ENCODE results near the gene S100A13. TPM values are rescaled to one million over a fixed set of nuclear protein-coding genes. Genes with fewer than 3 reads are reported as not detected.
A peak's percentile ranks its signal among the peaks of the same experiment; 100 is the strongest.
"Not testable (repeated sequence)": the region's sequence is repeated elsewhere in the genome, so short reads cannot be mapped to it uniquely, and the experiment has no call there.

Gene S100A13
- total RNA-seq, 1 donor from 2014 or later: 153 TPM

DNA sequence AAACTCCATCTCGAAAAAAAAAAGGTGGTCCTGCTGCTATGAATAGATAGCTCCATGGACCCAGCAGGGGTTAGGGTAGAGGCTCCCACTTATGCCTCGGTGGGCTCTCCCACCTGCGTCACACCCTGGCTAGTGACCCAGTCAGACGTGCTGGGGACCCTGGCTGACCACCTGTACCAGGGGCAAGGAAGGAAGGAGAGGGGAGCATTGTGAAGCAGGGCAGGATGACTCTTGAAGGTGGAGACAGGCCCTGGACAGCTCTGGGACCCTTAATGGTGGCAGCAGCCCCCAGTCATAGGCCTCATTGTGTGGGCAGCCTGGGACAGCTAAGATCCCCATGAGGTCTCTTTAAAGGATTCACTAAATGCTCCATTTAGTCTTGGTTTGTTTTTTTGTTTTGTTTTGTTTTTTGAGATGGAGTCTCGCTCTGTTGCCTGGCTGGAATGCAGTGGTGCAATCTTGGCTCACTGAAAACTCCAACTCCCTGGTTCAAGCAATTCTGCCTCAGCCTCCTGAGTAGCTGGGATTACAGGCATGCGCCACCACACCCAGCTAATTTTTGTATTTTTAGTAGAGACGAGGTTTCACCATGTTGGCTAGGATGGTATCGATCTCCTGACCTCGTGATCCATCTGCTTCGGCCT is 20.8 kb upstream of the S100A13 start:
- DNase-seq (ENCODE audit: low read depth, low spot score): no peak

DNA sequence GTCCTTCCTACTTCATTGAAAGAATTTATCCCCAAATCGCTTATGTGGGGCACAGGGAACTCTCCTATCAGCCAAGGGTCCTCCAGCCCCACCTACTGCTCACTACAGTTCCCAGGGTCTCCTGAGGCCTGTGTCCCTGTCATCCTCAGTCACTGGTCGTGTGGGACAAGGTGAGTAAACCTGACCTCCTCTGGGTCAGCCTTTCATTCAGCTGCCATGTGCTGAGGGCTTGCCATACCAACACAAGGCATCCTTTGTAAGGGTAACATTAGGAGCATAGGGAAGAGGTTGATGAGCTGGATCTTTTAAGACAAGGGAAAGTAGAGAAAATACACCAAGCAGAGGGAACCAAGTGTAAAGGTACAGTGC is 20.0 kb upstream of the S100A13 start:
- DNase-seq (ENCODE audit: low read depth, low spot score): no peak

DNA sequence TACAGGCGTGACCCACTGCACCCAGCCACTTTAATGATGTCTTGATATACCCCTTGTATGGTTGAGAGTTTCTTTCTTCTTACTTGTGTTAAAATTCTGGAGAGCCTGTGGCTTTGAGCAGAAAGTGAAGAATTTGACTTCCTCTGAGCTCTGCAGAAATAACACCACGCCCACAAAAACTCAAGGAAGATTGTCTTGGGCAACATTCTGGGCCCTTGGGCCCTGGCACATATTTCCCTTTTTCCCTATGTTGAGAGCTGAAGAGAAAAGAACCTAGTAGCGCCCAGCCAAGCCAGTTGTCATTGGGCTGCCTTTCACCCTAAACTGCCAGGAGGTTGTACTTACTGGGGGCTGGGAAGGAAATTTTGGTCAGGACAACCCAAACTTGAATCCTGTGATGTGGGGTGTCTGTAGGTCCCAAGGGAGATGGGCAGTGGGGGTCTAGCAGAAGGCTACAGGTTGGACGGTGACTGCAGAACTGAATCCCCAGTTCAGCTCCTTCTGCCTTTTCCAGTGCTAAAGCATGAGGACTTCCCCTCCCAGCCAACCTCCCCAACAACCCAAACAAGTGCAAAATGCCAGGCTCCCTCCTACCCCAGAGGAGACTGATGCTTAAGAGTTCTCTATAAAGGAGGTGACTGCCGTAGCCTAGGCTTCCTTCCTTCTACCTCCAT is 19.5 kb upstream of the S100A13 start:
- DNase-seq (ENCODE audit: low read depth, low spot score): no peak

DNA sequence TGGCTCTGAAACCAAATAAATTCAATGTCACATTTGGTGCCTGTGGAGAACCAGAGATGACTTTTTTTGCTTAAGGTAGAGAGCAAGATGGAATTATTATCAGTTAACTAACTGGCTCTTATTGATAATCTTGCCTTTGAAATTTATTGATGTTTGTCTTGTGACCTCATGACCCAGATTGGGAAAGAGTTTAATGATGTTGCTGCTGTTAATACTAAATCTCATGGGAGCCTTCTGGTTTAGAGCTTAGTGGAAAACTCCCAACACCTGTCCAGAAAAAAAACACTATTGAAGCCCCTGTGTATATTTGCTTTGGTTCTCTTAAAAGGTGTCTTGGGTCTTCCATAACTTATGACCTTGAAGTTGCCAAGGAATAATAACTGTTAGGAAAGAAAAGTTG is 16.5 kb upstream of the S100A13 start:
- DNase-seq (ENCODE audit: low read depth, low spot score): no peak

DNA sequence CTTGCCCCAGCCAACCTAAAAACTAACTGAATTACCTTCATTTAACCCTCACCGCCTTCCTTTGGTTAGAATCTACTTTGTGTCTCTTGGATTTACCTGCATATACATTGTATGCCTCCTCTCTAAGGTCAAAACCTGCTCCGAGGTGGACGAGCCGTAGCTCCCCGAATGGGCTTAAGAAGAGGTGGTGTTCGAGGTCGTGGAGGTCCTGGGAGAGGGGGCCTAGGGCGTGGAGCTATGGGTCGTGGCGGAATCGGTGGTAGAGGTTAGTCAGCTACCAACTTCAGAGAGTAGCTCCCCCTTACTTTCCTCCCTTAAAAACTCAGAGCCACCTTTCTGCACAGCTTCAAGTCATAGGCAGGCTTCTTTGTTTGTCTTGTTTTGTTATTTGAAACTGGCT is 15.8 kb upstream of the S100A13 start:
- DNase-seq (ENCODE audit: low read depth, low spot score): no peak

DNA sequence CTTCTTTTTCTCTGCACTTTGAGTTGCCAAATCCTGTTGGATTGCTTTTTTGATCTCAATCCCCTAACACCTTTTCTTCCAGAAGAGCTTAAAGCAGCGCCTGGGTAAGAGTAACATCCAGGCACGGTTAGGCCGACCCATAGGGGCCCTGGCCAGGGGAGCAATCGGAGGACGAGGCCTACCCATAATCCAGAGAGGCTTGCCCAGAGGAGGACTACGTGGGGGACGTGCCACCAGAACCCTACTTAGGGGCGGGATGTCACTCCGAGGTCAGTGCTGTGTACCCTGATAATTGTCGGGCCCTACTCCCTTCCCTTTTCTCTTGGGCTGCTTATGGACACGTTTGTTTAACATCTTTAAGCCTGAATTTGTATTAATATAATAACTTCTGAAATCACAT is 14.9 kb upstream of the S100A13 start:
- no peak for DNase-seq (ENCODE audit: low read depth, low spot score)

DNA sequence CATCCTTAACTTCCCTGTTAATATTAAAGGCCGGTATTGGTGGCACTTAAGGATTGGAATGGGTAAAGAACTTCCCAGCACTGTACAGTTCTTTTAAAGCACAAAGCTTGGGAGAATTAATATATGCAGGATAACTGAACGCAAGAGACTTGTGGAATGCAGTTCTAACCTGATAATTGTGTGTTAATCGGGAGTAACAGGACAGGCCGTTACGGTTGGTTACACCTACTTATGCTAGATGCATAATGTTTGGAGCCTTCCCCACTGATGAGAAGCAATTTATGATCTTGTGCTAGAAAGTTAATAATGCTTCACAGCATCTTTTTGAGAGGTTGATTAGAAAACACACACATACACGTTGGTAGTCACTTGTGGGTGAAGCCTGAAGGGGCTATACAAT is 13.6 kb upstream of the S100A13 start:
- no peak for DNase-seq (ENCODE audit: low read depth, low spot score)

DNA sequence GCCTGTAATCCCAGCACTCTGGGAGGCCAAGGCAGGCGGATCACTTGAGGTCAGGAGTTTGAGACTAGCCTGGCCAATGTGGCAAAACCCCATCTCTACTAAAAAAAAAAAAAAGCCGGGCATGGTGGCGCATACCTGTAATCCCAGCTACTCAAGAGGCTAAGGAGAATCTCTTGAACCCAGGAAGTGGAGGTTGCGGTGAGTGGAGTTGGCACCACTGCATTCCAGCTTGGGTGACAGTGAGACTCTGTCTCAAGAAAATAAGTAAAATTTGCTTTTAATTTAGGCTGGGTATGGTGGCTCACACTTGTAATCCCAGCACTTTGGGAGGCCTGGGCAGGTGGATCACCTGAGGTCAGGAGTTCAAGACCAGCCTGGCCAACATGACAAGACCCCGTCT is 12.9 kb upstream of the S100A13 start:
- not testable (repeated sequence) for DNase-seq (ENCODE audit: low read depth, low spot score)

DNA sequence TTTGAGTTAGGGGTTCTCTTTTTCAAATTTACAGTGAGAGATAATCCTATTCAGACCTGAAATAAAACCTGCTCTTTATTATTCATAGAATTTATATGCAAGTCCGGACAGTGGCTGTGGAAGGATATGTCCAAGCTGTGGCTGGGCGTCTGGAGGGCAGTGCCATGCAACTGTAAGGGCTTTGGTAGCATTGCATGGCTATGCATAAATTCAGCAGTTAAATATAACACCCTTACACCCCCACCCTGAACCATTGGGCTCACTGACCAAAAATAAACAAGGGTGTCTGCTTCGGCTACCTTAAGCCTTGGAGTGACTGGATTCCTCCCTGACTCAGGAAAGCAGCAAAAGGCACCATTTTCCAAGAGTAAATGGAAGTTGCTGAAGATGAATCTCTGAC is 12.0 kb upstream of the S100A13 start:
- no peak for DNase-seq (ENCODE audit: low read depth, low spot score)

DNA sequence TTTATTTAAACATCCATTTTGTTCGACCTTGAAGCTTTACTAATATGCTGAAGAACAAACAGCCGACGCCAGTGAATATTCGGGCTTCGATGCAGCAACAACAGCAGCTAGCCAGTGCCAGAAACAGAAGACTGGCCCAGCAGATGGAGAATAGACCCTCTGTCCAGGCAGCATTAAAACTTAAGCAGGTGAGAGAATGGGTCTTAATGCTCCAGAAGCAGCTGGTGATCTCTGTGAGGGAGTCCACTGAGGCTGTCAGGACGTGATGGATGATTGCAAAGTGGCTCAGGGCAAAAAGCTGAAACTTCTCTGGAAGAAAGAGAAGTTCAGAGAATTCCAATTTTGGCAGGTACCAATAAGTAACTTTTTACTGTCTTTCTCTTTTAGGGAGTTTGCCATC is 11.0 kb upstream of the S100A13 start:
- no peak for DNase-seq (ENCODE audit: low read depth, low spot score)

DNA sequence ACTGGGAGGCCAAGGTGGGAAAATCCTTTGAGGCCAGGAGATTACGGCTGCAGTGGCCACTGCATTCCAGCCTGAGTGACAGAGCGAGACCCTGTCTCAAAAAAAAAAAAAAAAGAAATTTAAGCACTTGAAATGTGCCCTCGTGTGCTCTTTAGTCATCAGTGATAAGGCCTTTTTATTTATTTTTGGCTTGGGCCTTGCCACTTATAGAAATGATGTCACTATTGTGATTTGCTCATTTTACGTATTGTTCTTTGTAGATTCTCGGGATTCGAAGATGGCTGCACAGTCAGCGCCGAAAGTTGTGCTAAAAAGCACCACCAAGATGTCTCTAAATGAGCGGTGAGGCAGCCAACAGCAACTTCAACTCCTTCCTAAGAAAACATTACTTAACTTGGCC is 9.0 kb upstream of the S100A13 start:
- no peak for DNase-seq (ENCODE audit: low read depth, low spot score)

DNA sequence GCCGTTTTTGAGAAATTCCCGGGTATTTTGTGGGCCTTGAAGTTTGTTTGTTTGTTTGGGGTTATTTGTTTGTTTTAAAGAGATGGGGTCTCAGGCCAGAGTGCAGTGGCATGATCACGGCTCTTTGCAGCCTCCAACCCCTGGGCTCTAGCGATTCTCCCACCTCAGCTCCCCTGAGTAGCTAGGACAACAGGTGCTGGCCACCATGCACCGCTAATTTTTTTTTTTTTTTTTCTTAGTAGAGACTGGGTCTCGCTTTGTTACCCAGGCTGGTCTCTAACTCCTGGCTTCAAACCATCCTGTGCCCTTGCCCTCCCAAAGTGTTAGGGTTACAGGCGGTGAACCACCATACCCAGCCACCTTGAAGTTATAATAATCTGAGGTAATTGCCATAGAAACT is 8.6 kb upstream of the S100A13 start:
- no peak for DNase-seq (ENCODE audit: low read depth, low spot score)

DNA sequence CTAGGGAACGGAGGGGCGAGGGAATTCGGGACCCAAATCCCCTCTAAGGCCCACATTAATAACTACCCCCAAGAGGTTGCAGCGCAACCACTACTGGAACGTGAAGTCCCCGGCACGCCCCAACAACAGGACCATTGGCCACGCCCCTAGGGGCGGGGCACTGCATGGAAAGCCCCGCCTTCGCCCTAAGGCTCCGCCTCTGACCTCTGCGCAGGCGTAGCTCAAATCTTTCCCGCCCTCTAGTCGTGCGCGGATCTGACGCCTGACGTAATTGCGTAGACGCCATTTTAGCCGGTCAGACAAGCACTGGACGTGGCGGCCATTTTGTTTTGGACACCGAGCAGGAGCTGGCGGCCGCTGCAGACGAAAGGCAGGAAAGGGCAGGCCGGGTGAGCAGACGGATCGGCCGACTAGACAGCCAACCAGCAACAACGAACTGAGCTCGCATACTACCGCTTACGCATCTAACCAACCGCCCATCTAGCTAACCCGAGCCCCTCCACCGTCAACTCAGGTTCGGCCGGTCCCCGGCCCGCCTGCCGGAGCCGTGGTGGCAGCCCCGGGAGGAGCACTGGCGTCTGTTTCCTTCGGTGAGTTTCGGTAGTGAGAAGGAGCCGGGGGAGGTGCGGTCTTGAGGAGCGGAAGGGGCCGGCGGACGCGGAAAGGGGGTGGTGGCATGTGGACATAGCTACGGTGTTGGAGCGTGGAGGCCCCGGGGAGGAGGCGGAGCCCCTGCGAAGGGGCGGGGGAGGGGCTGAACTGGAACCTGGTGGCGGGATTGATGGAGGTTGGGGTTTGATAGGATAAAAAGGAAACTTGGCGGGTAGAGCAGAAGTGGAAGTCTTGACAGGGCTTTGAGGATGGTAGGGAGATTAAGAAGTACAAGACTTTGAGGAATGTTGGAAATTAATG is 6.7 kb upstream of the S100A13 start, which contains the start of gene CHTOP:
CHTOP (plus strand) TSS at position 313 of the 912 bp plus-strand sequence. CDS start 2,523 bp downstream, outside the sequence.
- peak; percentile 96 for DNase-seq (ENCODE audit: low read depth, low spot score)

DNA sequence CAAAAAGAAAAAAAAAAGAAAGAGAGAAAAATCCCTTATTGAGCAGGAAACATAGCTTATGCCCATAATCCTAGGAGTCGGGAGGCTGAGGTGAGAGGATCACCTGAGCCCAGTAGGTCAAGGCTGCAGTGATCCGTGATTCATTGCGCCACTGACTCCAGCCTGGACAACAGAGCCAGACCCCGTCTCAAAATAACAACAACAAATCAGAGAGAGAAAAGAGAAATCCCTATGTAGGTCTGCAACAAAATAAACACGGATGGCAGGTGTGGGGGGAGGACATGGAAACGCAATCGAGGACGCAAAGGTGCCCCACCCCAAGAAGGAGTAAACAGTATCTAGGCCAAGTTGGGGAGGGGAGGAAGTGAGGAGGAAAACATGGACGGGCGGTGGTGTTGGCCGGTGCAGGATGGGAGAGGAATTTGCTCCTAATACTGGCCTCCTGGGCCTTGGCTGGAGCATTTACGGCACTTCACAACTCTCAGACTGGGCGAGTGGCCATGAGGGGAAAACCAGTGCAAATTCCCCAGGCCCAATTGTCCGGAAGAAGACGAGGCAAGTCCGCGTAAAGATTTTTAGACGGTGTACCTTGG is 6.0 kb upstream of the S100A13 start:
- DNase-seq (ENCODE audit: low read depth, low spot score): no peak

DNA sequence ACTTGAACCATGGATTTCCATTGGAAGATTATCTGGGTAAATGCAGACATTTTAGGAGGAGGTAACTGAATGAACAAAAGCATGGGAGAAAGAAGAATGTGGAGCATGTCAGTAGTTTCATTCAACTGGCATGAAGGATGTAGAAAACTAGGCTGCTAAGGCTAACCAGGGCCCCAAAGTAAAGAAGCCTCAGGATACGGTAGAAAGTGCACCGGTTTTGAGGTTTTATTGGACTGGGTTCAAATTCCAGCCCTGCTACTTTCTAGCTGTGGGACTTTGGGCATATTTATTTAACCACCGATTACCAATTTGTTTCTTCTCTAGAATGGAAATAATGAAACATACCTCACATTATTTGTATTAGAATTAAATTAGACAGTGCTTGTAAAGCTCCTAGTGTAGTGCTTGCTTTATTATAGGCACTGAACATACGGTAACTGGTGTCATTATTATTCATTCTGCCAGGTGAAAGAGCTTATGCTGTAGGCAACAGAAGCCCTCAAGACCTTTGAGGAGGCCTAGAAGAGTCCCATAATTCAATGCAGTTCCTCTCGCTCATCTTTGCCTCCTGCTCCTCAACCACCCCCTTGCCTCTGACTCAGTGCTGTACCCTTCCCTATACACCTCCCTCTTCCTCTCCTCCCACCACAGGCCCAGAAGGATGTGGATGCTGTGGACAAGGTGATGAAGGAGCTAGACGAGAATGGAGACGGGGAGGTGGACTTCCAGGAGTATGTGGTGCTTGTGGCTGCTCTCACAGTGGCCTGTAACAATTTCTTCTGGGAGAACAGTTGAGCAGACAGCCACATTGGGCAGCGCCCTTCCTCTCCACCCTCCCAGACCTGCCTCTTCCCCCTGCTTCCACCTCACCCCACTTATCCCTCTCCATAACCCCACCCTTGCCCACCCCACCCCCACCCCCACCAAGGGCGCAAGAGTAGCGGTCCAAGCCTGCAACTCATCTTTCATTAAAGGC is 4.0 kb upstream of the S100A13 start:
- DNase-seq (ENCODE audit: low read depth, low spot score): no peak

DNA sequence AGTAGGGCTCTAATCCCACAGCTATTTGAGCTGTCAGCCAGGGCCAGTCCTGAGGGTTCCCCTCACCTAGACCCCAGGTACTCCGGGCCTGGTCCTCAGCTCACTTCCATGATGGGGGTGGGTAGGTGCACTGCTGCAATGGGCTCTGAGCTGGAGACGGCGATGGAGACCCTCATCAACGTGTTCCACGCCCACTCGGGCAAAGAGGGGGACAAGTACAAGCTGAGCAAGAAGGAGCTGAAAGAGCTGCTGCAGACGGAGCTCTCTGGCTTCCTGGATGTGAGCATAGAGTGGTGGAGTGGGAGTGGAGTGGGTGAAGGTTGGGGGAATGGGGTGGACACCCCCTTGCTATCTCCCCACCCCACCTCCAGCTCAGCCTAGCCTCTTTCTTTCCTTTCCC is 3.1 kb upstream of the S100A13 start:
- no peak for DNase-seq (ENCODE audit: low read depth, low spot score)

DNA sequence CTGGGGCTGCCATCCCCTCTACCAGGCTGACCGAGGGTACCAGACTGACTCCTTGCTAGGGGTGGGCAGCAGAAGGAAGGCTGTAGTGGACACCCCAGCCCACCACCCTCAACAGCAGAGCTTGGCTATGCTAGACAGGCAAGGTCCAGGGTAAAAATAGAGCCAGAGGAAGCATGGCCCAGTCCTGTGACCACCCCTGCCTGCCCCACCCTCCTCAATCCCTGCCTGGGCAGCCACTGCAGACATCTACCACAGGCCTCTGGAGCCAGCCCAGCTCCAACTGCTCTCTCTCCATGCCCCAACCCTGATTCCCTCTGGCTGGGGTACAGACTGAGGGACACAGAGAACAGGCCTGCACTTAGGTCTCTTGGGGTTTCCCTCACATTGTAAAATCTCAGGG is 2.7 kb upstream of the S100A13 start:
- no peak for DNase-seq (ENCODE audit: low read depth, low spot score)

DNA sequence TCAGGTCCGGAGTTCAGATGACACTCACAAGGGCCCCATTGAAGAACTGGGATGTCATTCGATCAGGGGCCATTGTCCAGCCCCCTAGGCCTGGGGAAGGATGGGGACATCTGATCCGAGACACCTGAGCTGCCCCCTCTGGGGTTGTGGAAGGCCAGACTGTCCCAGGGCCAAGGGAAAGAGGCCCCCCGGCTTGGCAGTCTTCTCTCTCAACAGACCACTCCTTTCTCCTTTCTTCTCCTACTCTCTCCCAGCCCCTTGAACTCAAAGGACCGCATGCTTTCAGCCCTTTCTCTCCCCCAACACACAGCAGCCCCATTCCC is 2.0 kb upstream of the S100A13 start:
- DNase-seq (ENCODE audit: low read depth, low spot score): no peak

DNA sequence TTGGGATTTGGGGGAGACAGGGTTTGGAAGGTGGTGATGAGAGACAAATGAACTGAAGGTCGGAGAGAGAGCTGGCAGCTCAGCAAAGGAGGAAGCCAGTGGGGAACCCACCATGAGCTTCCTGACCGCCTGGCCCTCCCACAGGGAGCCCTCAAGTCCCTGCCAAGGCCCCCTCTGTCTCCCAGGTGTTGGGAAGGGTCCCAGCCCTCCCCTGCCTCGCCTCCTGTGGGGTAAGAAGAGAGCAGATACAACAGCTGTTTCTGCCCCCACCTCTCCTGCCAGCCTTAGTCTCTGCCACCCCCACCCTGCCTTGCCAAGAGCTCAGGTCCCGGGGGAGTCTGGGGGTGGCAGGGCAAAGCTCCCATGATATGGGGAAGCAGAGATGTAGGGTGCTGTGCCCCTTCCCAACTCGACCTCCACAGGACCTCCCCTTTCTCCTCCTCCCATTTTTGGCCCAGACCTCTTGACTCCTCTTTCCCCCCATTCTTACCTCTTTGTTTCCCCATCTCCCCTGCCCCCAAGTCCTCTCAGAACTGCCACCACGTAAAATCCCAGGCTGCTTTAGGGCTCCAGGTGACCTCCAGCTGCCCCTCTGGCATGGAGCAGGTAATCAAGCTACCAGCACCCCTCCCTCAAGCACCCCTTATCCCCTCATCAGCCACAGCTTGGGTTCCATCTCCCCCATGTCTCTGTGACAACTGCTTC is 1.5 kb upstream of the S100A13 start:
- DNase-seq (ENCODE audit: low read depth, low spot score): no peak
